ELR (cell line): ENCODE results near the gene MLC1.

ENCODE experiments used
- DNase-seq: peaks from one replicate; pipeline ENCODE4 v3.0.0-alpha.2; 2015; ENCODE audit warnings: low read depth

The MLC1 gene

DNA sequence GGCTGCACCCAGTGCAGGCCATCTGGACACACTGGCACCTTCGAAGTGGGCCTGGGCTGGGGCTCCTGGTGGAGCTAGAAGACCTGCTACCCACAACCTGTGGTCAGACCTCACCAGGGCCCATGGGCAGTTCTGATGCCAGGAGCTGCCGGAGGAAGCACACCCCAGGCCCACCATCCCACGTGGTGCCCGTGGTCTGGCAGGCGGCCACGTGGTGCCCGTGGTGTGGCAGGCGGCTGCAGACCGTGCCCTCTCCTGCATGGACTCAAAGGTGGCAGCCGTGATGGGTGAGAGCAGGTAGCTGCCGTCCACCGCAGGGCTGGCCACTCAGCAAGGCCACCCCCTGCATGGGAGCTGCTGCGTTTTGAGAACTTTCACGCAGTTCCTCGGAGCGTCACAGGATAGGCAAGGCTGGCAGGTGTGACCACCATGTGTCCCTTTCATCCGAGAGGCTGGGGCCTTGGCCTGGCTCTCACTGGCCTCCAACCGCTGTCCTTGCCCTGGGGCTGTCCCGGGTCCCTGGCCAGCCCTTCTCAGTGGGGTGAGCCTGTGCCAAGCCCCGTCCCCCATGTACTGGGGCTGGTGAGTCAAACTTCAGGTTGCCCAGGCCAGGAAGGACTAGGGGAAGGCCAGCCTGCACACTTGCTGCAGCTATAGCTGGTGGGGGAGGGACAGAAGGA is 68.8 kb downstream of the MLC1 start:
- no peak for DNase-seq

DNA sequence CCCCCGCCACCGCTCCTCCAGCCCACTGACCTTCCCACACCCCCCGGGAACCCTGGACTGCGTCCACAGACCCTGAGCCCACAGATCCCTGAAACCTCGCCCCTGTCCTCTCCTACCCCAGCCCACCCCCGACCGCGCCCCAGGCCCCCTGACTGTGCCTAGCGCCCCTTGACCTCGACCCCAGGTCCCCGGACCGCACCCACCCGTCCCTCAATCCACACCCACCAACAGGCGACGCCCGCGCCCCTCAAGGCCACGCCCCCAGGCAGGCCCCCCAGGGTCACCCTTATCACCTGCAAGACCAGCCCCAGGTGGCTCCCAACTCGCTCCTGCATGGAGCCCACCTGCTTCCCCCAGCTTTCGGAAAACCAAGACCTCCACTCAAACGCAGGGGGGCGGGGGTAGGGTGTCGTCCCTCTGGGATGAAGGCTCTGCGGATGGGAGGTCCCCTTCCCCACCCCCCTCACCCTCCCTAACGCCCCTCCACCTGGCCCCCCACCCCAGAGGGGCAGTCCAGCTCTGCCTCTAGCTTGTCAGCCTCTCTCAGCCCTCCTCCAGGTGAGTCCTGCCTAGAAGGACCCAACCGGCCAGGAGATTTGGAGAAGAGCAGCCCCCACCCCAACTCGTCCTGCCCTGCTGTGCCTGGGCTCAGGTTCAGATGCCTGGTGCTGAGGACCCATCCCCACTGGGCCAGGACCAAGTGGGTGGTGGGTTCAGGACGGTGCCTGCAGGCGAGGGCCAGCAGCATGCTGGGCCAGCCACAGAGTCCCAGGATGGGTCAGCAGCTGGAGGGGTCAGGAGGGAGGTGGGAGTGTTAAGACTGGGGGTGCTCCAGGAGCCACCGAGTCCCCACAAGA is 69.5 kb downstream of the MLC1 start:
- DNase-seq, result no peak

DNA sequence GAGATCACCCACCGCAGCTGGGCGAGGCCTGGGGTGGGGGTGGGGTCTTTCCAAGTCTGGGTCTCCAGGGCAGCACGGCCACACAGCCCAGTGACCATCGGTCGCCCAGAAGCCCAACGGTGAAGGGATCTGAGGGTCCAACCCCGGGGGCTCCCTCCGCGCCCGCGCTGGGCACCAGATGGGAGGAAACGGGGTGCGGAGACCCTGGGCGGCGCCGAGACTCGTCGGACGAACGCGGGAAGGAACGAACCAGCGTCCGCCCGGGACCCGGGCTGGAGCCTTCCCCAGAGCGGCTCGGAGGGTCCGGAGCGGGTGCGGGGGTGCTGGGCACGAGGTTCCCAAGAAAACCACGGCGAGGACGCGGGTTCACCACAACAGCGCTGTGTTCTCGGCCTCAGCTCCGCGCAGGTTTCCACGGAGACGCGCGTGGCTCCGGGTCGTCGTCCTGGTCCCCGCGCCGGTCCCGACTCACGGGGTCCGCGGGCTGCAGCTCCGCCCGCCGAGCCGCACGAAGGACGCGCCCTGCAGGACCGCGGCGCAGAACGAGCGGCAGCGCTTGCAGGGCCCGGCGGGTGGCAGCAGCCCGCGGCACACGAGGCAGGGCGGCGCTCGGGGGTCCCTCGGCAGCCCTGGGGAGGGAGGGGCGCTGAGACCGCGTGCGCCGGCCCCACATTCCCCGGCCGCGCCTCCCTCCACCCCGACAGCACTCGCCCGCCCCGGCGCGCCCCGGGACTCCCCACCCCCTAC is 70.4 kb downstream of the MLC1 start:
- no peak for DNase-seq

DNA sequence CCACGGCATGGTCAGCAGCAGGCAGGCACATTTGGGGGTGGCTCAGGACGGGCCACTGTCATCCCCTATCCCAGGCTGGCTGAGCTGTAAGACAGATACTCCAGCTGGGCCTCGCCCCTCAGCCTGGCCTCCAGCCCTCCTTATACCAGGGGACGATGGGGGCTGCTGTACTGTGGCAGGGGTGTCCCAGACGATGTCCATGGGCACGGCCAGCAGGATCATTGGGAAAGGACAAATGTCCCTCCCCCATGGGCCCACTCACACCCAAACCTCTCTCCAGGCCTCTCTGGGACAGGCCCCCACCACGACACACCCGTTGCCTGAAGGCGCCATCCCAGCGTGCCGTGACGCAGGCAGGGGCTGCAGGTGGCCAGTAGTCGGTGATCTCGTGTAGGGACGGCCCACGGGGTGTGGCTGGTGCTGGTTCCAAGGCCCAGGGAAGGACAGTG is 71.1 kb downstream of the MLC1 start:
- DNase-seq, result no peak

DNA sequence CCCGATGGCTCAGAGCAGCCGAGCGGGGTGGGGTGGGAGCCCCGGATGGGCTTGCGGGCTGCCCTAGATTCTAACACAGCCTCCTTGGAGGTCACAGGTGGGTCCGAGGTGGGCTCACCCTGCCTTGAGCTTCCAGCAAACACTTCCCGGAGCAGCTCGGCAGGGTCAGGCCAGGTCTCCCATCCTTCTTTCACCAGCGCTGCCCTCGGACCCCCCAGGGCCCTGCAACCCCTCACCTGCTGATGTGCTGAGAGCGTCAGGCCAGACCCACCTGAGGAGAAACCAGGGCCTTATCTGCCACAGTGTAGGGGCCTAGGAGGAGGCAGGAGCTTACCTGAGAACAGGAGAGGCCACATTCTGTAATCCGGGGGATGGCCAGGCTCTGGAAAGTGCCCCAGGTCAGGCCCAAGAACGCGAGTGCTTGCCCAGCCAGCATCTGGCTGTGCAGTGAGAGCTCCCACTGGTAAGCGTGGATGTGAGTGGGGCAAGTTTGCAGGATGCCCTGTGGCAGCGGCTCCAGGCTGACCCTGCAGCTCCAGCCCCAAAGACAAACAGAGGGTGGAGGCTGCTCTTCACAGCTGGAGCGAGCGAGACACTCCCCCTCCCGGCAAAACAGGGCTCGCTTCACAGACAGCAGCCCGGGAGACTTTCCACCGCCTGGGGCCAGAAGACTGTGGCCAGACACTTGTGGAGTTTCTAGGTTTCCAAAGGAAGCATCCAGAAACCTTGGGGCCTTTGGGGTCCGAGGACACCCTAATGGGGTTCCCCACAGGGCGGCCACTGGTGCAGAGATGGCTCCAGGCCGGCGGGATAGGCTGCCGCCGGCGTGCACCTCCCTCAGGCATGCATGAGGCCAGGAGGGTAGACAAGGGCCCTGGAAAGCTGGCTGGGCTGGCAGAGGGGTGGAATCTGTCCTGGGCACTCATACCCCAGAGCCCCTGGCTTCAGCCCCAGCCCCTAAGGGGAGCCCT is 72.7 kb downstream of the MLC1 start, which contains the start of gene IL17REL:
TSS of gene IL17REL (minus strand) at position 555 of the 971 bp plus-strand sequence. CDS start at position 436, 119 bp downstream.
- DNase-seq, result no peak

DNA sequence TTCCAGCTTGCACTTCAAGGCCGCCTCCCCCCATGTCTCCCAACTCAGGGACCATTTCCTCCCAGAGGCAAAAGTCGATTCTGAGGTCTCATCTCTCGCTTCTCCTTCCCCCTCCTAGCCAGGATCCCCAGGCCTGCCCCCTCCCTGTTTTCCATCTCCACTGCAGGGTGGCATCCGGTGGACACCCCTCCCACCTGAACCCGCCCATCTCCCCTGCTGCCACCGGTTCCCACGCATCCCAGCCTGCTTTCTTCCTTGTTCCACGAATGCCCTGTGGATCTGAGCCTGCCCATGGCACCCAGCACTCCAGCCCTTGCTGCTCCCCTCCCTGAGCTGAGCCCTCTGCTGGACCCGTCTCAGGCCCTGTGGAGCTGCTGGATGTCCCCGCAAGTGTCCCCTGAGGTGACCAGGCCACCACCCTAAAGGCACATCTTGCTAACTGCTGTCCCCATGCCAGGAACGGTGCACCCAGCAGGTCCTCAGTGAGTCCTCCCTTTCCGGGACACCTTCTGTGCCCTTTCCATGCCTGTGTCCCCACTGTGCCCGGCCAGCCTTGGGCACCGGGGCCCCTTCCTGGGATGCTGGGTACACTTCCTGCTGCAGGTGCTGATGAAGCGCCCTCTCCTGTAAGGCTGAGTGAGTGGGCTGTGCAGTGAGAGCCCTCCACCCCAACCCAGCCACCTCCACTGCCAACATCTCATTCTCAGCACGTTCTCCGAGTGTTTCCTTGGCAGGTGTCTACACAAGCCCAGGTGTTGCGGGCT is 73.6 kb downstream of the MLC1 start:
- DNase-seq, result no peak

DNA sequence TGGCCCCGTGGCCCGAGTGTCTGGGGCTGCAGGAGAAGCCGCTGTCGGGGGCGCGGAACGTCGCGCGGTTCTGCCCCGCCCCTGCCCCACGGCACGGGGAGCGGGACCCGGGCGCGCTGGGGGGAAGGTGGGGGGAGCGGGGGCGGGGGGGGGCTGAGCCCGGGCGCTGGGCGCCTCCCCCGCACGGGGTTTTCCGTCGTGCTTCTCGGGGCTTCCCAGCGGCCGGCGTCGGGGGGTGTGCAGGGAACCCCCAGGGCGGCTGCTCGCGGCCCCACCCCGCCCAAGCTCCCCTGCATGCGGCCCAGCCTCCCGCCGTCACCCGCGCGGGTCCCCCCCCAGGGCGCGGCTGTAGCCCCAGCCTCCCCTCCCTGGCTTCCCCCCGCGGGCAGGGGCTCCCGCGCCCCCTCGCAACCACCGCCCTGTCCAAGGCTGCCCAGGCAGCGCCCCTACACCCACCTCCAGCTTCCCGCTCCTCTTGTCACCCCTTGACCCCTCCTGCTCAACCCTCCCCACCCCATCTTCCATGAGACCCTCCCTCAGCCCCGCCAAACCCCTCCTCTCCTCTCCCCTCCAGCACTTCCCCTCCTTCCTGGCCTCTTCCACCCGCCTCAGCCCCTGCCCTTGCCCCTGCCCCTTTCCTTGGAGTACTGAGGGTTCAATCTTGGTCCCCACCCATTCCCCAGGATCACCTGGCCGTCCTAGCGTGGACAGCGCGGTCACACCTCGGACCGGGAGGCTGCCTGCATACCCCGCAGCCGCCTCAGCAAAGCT is 74.4 kb downstream of the MLC1 start:
- DNase-seq, result no peak

DNA sequence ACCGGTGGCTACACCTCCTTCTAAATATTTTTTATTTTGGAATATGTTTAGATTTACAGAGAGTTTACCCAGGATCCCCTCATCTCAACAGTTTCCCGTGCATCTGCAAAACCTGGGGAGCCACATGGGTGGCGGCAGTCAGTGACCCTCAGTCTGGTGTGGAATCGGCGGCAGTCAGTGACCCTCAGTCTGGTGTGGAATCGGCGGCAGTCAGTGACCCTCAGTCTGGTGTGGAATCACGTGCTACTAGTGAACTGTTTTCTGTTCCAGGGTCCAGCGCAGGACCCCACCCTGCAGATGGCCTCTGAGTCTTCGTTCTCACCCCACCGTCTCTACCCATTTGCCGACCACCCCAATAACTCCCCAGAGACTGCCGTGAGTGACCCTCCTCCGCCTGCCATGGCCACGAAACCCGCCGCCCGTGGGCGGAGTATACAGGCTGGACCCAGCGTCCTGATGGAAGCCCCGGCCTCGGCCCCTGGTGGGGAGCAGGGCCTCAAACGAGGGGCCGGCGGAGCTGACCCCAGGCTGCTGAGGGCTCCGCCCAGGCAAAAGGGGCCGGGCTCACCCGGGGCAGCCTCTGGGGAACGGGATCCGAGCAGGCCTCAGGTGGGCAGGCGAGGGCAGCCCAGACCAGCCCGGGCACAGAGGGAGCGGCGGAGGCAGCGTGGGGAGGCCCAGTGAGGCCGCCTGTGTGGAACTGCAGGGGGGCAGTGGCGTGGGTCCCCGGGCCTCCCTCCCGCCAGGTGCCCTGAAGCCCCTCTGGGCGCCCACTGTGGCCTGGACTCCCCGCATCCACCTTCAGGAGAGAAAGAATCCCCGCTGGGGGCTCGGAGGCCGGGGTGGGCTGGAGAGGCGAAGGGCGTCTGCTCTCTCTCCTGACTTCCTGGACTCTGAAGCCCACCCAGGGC is 75.2 kb downstream of the MLC1 start:
- no peak for DNase-seq
